ENCODE results near the gene ARMC3. TPM values are rescaled to one million over a fixed set of nuclear protein-coding genes. Genes with fewer than 3 reads are reported as not detected.
"Not testable (repeated sequence)": the region's sequence is repeated elsewhere in the genome, so short reads cannot be mapped to it uniquely, and the experiment has no call there.

The ARMC3 gene
- total RNA-seq, 1 experiment from 2014 or later, result not detected

DNA sequence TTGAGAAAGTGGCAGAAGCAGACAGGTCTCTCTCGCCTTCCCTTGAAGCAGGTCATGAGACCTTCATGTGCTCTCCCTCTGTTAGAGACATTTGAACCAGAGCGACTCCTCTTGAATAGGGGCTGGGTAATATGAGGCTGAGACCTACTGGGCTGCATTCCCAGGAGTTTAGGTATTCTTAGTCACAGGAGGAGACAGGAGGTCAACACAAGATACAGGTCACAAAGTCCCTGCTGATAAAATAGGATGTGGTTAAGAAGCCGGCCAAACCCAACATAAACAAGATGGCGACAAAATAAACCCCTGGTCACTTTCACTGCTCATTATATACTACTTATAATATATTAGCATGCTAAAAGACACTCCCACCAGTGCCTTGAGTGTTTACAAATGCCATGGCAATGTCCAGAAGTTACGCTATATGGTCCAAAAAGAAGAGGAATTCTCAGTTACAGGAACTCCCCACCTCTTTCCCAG is 124.0 kb downstream of the ARMC3 start:
- Histone ChIP-seq H3K27me3 (no peaks in the 10 kb centered on the region), H3K36me3 (no peaks in the 10 kb centered on the region), H3K9me3 (no peaks in the 10 kb centered on the region), H3K4me3 (no peak overlapping the region)
- DNase-seq, result no peak

DNA sequence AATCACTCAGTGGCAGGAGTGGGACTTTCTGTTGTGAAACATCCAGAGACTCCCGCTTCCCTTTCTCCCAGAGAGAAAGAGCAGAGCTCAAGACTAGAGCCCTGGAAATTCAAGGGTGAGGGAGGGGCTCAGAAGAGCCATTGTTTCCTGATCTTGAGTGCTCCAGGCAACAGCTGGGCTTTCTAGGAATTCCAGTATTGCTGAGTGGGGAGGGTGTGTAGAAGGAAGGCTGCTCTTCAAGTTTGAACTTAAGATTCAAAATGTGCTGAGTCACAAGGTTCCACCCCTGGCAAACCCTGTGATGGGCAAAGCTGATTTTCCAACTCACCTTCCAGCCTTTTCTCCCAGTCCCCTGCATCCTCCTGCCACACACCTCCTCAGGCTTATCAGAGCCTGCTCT is 125.2 kb downstream of the ARMC3 start:
- Histone ChIP-seq H3K36me3 (no peaks in the 10 kb centered on the region), H3K4me3 (no peak overlapping the region), H3K9me3 (no peaks in the 10 kb centered on the region), H3K27me3 (no peaks in the 10 kb centered on the region)
- DNase-seq, result no peak

DNA sequence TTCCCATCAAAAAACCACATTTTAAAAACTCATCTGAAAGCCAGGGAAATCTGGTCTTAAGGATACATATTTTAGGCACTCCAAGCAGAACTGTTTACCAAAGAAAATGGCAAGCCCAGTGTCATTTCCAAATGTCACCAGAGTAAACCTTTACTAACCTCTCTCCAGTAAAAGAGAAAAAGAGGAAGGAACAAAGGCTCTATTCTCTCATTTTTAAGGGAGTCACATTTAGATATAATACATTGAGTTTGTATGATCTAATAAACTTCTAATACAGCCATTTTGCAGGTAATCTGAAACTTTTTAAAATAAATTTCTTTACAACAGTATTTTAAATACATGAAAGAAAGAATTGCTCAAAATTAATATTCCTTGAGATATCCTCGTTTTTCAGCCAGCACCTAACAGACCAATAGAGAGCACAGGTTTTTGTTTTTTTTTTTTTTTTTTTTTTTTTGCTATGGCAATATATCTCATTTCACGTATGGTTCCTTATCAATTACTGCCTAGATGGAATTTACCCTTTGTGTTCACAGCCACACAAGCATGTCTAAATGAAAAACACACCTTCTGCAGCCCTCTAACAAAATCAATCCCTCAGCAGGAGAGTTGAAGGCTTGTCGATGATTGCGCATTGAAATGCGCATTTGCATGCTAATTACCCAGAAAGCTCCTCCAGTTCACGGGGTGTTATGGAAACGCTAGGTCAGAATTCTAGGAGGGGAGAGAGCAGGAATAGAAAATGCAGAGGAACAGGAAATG is 127.8 kb downstream of the ARMC3 start:
- Histone ChIP-seq H3K36me3 (no peaks in the 10 kb centered on the region), H3K9me3 (0 out of 2 replicates have a peak, but pooled peaks cover 3% of the 10 kb centered on the region), H3K4me3 (no peak overlapping the region), H3K27me3 (no peaks in the 10 kb centered on the region)
- no peak for DNase-seq

DNA sequence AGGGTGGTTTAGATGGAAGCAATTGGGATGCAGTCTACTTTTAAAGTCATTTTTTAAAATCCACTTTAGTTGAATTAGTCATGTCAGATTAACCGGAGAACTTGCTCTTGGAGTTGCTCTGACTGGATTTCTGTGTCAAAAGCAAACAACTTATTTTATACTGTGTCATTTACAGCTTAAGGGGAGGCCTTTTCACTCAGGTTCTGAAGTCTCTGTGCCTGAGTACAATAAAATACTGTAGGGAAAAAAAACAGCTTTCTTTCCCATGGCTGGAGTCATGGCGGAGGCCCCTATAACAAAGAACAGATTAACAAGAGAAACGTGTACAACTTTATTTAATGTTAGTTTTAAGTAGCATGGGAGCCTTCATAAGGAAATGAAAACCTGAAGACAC is 128.3 kb downstream of the ARMC3 start:
- 0 out of 2 replicates have a peak, but pooled peaks cover 3% of the 10 kb centered on the region for H3K9me3 ChIP-seq
- H3K4me3 ChIP-seq, result no peak overlapping the region
- H3K36me3 ChIP-seq, result no peaks in the 10 kb centered on the region
- DNase-seq, result no peak
- no peaks in the 10 kb centered on the region for H3K27me3 ChIP-seq

DNA sequence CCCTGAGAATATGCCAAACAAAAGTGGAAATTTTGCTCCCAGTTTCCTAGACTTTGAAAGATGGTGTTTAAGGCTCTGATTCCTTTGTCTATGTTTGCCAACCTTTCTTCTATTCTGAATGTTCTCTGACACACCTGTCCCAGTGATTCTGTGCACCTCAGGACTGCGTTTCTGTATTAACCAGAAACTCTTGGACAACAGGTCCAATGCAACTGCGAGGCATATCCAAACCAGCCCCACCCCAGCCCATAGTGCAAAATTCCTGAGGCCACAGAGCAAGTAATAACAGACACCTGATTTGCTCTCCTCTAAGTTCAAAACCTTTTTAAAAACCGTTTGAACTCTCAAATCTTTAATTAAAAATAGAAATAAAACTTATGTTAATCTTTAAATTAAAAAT is 130.5 kb downstream of the ARMC3 start:
- H3K36me3 ChIP-seq, result no peaks in the 10 kb centered on the region
- H3K27me3 ChIP-seq, result no peaks in the 10 kb centered on the region
- H3K4me3 ChIP-seq, result no peak overlapping the region
- 0 out of 2 replicates have a peak, but pooled peaks cover 3% of the 10 kb centered on the region for H3K9me3 ChIP-seq
- no peak for DNase-seq

DNA sequence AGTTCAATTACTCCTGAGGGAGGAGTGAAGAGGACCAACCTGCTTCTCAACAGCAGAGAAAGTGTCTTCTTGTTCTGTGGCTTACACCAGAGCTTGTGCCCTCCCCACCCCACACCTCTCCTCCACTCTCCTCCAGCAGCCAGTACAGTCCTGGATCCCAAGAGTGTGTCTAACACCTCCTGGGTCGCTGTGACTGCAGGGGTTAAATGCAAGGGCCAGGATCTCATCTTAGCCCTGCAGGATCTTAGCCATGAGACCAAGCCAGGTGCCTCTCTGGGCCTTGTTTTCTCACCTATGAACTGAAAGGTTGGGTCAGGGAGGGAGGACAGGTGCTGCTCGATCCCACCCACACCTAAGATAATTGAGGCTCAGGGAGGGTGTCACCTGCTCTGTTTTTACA is 133.1 kb downstream of the ARMC3 start:
- H3K4me3 ChIP-seq, result no peak overlapping the region
- no peak for DNase-seq
- H3K36me3 ChIP-seq, result no peaks in the 10 kb centered on the region
- H3K9me3 ChIP-seq, result 0 out of 2 replicates have a peak, but pooled peaks cover 3% of the 10 kb centered on the region
- no peaks in the 10 kb centered on the region for H3K27me3 ChIP-seq

DNA sequence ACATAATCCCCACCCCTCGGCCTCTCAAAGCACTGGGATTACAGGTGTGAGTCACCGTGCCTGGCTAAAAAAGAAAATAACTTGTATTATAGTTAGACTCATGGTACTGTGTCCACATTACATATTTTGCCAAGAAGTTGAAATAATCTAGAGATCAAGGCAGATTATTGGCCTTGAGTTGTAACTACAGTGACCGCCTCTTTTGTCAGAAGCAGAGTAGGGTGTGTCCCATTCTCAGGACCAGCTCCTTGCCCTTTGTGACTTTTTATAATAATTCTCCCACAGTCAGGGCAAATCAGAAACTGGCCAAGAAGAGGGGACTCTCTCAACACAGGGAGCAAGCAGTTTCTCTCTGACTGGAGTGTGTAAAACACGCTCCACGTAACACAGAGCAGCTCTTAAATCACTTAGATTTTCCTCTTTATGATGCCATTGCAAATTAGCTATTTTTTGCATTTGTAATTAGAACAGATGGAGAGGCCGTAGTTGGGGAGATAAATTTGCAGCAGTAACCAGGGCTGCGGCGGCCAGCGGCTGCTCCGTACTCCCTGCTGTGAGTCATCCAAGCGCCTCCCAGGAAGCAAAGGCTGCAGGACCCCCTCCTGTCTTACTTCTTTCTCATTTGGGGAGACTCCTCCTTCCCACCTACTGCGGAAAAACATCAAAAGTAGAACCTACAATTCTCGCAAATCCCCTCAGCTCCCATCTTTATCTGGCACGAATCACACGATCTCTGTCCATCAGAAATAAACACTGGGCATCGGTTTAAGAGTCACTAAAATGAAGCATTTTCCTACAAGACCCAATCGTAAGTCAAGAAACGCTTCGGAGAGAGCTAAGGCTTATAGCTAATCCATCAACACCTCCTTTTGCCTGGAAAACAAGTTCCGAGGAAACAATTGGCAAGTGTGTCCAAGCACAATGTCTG is 135.5 kb downstream of the ARMC3 start:
- DNase-seq, result no peak
- H3K36me3 ChIP-seq, result no peaks in the 10 kb centered on the region
- H3K4me3 ChIP-seq, result no peak overlapping the region
- H3K27me3 ChIP-seq, result no peaks in the 10 kb centered on the region
- 0 out of 2 replicates have a peak, but pooled peaks cover 3% of the 10 kb centered on the region for H3K9me3 ChIP-seq

DNA sequence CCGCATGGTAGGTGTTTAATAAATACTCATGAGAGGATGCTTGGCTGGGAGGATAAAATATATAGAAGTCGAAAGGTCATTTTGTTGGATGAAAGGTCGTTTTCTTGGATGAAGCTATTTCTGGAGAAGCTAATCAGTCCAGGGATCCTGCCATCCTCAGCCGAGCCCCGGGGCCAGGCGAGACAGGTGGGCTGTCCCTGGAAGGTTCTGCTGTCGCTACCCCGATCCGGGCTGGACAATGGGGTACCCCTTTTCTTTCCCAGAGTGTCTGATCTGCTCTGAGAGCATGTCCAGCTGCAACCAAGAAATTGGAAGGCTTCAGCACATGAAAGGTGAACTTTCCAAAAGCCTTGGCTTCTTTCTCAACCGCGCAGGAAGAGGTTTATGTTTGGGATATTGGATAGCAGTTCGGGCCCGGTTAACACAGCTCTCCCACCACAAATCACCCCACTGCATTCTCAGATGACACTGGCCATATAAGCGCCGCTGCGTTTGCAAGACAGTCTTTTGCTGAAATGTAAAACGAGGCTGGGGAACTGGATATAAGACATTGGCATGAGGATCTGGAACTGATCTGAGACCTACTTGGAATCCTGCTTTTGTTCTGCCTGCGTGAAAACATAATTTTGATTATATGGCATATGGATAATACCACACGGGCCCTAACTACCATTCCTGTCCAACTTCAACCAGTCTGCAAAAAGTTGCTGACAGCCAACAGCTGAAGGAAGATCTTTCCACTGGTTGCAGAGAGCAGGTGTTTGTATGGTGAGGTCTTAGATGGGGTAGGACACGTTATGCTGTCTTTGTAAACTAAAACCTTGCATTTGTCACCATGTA is 136.3 kb downstream of the ARMC3 start:
- Histone ChIP-seq H3K27me3 (no peaks in the 10 kb centered on the region), H3K36me3 (no peaks in the 10 kb centered on the region), H3K4me3 (no peak overlapping the region), H3K9me3 (0 out of 2 replicates have a peak, but pooled peaks cover 2% of the 10 kb centered on the region)
- no peak for DNase-seq

DNA sequence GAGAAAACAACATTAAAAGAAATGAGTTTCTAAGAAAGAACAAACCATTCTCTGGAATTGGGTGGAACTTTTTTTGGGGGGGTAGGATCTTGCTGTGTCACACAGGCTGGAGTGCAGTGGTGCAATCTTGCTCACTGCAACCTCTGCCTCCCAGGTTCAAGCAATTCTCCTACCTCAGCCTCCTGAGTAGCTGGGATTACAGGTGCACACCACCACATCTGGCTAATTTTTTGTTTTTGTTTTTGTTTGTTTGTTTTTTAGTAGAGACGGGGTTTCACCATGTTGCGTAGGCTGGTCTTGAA is 136.9 kb downstream of the ARMC3 start:
- not testable (repeated sequence) for H3K4me3 ChIP-seq, DNase-seq, H3K27me3 ChIP-seq, H3K36me3 ChIP-seq, H3K9me3 ChIP-seq

DNA sequence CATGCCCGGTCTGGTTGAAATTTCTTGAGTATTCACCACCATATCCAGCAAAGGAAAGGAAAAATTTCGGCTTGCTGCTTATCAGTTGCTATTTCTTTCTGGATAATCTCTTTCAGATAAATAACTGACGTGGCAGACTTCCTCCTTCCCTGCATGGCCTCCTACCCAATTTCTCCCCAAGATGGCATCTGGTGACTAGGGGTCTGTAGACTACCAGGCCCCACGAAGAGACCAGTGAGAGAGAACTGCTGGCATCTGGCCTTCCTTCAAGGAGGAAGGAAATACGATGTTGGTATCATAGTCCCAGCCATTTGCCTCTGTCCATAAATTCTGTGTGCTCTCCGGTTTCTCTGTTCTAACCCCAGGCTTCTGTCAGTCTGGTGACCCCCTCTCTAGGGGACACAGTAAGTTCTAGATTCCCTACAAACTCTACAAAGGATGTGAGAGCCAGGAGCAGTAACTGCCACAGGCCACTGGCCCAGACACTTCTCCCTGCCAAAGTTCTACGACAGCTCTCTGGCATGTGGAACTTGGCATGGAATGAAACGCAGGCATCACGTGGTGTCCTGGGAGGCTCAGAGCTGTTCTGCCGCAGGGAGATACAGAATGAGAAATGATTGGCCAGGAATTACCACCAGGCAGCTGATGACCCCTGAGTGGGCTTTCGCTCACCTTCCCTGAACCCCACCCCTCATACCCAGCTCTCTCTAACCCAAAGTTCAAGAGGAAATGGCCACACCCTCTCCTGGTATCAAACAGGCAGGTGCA is 137.5 kb downstream of the ARMC3 start:
- Histone ChIP-seq H3K36me3 (no peaks in the 10 kb centered on the region), H3K27me3 (no peaks in the 10 kb centered on the region), H3K9me3 (no peaks in the 10 kb centered on the region), H3K4me3 (no peak overlapping the region)
- peak; percentile 81 for DNase-seq

DNA sequence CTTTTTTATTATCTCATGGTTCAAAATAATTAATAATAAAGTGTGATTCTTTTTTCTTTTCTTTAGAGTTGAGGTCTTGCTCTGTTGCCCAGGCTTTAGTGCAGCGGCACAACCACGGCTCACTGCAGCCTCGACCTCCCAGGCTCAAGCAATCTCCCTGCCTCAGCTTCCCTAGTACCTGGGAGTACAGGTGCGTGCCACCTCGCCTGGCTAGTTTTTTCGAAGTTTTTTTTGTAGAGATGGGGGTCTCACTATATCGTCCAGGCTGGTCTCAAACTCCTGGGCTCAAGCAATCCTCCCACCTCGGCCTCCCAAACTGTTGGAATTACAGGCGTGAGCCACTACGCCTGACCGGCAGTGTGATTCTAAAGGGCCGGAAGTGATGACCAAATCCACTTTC is 139.5 kb downstream of the ARMC3 start:
- Histone ChIP-seq H3K4me3 (no peak overlapping the region), H3K27me3 (no peaks in the 10 kb centered on the region), H3K9me3 (no peaks in the 10 kb centered on the region), H3K36me3 (no peaks in the 10 kb centered on the region)
- DNase-seq, result no peak

DNA sequence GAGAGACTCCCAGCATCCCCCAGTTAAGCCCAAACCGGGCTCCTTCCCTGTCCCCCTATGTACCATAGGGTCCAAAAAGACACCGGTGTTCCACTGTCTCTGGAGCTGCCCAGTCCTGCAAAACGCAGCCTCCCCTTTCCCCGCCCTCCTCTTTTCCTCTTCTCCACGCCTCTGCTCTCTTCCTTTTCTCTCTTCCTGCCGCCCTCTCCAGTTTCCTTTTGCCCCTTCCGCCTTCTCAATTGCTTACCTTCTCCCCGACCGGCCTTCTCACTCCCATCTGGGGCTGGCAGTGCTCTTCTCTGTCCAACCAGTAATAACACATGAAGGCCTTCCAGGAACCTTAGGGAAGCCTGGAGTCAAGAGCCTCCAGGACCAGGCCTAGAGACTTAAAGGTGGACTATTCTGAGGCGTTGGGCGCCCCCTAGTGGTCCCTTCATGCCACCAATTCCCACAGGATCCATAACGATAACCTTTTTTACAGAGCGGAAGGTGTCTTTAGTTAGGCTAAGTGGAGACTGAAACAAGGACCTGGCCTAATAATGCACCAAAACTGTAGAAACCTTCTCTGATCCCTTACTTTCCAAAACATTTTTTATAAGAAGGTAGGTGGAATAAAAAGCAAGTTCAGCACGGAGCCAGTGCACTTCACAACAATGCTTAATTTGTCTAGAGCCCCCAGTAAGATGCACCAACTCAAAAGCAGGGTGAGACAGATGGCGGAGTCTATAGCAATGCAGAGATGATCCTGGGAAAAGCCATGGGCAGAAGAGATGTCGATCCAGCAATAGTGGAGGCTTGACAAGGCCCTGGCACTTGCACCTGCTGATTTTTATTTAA is 140.3 kb downstream of the ARMC3 start:
- Histone ChIP-seq H3K4me3 (no peak overlapping the region), H3K9me3 (no peaks in the 10 kb centered on the region), H3K36me3 (no peaks in the 10 kb centered on the region), H3K27me3 (no peaks in the 10 kb centered on the region)
- DNase-seq, result peak; percentile 56

DNA sequence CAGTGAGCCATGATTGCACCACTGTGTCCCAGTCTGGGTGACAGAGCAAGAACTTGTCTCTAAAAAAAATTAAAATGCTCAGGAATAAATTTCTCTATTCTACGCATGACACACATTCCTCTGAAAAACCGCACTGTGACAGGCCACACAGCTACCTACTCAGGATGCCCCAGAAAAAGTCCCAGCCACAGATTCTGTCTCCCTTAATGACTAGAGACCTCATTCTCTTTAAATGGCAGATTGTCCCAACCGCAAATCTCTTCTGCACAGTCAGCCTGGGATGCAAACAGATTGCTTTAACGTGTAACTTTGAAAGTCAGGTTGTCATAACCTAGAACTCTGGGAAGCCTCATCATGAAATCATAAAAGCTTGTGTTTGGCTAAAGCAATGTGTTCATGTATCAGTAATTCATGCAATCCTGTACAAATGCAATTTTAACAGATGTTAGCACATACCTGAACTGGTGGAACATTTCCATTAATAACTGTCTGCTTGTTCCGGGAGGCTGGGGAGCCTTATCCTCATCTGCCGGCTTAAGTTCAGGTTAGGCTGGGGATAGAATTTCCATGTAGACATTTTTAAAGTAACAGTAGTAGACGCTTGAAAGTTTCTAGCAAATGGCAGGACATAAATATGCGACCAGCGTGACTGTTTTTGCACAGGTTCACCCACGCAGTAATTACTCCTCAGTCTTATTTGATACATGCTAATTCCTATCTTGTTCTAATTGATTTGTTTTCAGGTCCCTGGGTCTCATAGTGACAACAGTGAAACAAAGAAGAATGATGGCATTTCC is 141.4 kb downstream of the ARMC3 start:
- Histone ChIP-seq H3K4me3 (no peak overlapping the region), H3K27me3 (no peaks in the 10 kb centered on the region), H3K9me3 (no peaks in the 10 kb centered on the region), H3K36me3 (no peaks in the 10 kb centered on the region)
- no peak for DNase-seq

DNA sequence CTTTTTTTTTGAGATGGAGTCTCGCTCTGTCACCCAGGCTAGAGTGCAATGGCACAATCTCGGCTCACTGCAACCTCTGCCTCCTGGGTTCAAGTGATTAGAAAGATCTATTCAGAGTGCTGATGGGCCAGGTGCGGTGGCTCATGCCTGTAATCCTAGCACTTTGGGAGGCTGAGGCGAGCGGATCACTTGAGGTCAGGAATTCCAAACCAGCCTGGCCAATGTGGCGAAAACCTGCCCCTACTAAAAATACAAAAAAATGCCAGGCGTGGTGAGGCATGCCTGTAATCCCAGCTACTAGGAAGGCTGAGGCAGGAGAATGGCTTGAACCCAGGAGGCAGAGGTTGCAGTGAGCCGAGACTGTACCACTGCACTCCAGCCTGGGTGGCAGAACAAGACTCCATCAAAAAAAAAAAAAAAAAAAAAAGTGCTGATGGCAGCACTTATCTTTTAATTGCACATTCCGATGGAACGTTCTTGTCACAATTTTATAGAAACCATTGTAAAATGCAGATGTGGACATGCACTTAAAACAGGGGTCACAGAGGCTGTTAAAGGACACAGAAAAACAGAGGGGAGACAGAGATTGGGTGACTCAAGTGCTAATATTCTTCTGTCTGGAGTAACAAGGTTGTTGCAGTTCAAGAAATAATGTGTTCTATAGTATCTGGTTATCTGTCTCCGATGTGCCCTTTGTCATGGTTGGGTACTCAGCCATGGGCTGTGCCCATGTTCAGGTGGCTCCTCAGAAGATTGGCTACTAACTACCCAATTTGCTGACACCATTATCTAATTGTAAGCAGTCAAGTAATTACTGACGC is 142.4 kb downstream of the ARMC3 start:
- not testable (repeated sequence) for DNase-seq, H3K27me3 ChIP-seq, H3K36me3 ChIP-seq, H3K4me3 ChIP-seq, H3K9me3 ChIP-seq

Data from MG63 (cell line).